Right forelimb (tissue), 1 donor: ENCODE results near the gene ZNRF2.
"Not testable (repeated sequence)": the region's sequence is repeated elsewhere in the genome, so short reads cannot be mapped to it uniquely, and the experiment has no call there.

Experiments
- DNase-seq: peaks from one replicate; pipeline ENCODE4 v3.0.0-alpha.2; 2018

Gene ZNRF2

DNA sequence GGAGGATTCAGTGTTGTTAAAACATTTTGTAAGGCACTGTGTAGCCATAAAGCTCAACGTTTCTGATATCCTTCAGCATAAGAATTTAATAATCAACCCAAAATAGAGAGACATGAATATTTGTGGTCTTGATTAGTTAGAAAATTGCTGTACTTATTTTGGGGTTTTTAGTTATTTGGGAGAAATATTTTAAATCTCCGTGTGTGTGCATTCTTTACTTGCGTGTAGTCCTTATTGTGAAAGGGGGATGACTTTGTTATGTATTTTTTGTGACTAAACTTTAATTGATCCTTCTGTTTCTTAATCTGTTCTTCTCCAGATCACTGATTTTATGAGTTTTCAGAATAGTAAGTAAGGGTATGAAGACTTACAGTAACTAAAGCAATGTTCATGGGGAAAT lies 81.2 kb downstream of the ZNRF2 start:
- no peak for DNase-seq

DNA sequence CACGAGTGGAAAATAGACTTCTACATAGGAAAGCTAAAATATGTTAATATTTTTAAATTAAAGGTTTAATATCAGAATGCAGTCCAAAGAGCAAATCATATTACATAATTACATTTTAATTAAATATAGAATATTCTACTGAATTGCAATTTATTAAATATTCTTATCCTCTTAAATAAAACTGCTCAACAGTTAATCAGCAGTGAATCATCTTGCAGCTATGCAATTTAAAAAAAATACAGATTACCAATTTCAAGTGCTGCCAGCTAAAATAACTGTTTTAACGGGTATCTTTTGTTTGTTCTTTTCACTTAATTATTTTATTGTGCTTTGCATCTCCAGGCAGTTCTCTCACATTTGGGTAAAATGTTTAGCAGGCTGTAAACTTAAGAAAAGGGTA lies 82.2 kb downstream of the ZNRF2 start:
- no peak for DNase-seq

DNA sequence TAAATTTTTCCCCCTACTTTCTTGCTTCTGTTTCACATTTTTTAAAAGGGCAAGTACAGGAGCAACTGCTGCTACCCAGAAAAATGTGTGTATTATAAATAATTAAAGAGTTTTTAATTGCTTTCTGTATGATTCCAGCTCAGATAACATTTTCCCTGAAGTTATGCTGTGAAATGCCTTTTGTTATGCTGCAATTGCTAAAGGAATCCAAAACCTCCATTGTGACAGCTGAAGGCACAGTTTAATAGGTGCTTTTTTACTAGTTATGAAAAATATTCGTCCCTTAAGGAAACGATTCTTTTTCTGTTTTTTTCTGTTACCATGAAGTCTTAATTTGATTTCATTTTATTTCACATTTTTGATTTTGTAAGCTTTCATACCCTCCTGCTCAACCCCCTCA lies 83.2 kb downstream of the ZNRF2 start:
- DNase-seq, result no peak

DNA sequence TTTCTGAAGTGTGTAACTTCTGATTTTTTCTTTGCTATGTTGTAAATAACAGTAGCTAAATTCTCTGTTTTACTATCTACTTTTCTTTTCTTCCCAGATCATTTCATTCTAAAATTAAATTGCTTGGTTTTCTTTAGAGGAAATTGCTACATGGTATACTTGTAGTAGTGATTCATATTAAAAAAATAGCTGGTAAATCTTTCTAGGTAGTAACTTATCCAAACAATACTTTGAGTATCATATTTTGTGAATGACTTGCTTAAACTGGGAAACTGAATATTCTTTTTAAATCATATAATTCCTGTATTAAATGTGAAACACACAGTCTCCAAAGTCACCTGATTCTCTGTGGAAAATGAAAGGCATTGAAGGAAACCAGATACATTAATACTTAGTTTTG lies 85.5 kb downstream of the ZNRF2 start:
- DNase-seq, result no peak

DNA sequence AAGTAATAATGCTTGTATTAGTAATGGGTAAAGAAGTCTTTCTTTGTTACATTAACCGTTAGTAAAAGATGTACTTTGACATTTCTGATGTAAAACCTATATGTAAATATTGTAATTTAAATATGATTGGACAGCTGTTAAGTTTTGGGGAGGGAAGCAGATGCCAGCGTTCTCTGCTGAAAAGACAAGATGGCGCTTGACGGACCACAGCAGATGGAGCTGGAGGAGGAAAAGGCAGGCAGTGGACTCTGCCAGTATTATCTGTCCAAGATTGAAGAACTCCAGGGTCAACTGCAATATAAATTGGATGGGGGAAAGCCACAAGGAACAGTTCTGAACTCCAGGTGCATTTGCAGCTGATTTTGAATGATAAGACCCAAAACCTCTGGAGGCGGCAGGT lies 86.9 kb downstream of the ZNRF2 start:
- no peak for DNase-seq

DNA sequence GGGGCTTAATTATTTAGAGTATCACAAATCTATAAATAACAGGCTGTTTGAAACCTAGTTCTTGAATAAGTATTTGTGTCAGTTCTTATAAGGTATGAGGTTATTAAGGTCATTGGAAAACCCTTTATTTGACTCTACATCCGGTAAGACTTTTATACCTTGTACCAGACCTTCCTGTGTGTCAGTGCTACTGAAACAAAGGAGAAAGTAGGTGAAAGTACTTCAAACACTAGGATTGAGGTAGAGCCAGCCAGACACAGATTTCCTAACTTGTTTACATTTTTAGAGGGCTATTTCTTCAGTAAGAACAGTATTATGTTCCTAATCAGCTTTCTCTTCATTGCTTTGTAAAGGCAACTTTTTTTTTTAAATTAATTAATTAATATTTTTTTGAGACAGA lies 93.9 kb downstream of the ZNRF2 start:
- no peak for DNase-seq

DNA sequence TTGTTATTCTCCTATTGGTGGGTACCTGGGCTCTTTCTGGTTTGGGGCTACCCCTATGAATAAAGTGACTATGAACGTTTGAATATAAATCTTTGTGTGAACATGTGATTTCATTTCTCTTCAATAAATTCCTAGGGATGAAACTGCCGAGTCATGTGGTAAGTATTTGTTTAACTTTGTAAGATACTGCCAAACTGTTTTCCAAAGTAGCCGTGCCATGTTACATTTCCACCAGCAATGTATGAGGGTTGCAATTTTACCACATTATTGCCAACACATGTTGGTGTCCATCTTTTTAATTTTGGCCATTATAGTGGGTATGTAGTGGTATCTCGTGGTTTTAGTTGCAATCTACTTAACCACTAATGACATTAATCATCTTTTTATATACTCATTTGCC lies 94.7 kb downstream of the ZNRF2 start:
- no peak for DNase-seq

DNA sequence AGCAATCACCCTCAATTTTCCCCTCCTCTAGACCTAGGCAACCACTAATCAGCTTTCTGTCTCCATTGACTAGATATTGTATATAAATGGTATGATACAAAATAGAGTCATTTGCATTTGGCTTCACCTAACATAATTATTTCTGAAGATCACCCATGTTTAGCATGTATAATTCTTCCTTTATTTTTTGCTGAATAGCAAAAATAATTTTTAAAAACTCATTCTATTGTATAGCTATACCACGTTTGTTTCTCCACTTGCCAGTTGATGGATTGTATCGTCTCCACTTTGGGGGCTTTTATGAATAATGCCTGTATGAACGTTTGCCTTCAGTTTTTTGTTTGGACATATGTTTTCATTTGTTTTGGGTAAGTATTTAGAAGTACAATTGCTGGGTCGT lies 95.3 kb downstream of the ZNRF2 start:
- no peak for DNase-seq

DNA sequence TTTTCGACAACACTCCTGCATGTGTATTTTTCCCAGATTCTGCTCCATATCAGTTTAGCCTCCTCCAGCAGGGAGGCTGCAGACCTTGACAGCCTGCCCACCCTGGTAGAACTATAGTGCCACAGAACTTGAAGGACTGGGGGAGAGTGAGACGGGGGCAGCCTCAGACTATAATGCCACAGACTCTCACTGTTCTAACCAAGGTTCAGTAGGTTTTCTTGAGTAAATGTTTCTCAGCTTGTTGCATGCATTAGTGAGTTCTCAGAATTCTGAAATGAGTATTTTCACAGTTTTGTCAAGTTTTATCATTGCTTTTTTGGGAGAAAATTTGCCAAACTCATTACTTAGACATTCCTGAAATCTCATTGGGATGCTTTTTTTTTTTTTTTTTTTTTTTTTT lies 95.9 kb downstream of the ZNRF2 start:
- no peak for DNase-seq

DNA sequence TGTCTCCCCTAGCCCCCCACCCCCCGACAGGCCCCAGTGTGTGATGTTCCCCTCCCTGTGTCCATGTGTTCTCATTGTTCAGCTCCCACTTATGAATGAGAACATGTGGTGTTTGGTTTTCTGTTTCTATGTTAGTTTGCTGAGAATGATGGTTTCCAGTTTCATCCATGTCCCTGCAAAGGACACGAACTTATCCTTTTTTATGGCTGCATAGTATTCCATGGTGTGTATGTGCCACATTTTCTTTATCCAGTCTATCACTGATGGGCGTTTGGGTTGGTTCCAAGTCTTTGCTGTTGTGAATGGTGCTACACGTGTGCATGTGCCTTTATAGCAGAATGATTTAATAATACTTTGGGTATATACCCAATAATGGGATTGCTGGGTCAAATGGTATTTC lies 96.4 kb downstream of the ZNRF2 start:
- not testable (repeated sequence) for DNase-seq

DNA sequence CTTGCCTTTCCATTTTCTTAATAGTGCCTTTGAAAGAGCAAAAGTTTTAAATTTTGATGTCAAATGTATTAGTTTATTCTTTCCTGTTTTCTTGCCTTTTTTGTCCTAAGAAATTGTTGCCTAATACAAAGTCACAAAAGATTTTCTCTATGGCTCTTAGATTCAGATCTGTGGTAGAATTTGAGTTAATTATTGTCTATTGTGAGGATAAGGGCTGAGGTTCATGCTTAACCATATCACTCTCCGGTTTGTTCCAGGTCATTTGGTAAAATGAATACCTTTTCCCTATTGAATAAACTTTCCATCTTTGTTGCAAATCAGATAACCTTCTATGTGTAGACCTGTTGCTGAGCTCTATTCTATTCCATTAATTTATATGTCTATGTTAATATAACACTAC lies 98.2 kb downstream of the ZNRF2 start:
- no peak for DNase-seq

DNA sequence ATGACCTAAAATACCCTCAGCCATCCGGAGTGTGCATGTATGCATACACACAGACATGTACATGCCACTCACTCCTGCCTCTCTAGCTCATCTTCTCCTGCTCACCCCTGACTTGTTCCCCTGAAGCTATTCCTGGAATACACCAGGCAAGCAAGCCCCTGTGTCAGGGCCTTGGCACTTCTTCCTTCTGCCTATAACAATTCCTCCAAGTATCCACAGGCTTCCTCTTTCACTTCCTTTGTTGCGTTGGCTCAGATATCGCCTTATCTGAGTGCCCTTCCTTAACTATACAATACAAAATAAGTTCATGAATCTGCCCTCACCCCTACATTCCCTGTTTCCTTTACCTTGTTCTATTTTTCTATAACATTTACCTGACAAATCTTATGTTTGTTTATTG lies 105.4 kb downstream of the ZNRF2 start:
- no peak for DNase-seq

DNA sequence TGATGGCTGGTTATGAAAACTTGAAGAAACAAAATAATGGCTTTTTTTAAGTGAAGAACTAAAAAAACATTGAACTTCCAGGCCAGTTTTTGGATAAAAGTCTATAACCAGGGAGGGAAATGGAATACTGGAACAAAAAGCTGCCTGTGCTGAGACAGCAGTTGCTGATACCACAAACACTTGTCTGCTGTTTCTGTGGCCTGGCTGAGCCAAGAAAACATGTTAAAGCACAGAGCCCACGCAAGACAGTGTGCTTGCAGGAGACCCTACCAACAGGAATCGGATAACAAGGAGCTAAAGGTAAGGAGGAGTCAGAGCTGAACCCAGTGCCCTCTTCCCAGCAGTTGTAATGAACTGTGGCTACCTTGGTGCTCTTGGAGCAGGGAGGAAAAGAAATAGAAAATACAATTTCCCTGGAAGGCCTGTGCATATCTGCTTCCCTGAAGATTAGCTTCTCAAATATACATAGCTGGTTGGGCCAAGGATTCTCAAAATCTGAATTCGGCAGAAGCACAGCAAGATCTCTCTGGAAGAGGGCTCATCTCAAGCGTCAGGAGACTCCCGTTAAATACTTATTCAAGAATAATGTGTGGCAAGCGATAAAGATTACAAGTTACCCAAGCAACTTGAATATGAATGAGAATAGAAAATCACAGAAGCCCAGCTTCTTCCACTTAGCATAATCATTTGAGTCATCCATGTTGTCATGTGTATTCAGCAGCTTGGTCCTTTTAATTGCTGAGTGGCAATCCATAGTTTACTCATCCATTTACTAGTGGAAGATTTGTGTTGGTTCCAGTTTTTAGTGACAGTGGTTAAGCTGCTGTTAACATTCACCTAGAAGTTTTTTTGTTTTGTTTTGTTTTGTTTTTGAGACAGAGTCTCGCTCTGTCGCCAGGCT lies 106.6 kb downstream of the ZNRF2 start:
- no peak for DNase-seq

DNA sequence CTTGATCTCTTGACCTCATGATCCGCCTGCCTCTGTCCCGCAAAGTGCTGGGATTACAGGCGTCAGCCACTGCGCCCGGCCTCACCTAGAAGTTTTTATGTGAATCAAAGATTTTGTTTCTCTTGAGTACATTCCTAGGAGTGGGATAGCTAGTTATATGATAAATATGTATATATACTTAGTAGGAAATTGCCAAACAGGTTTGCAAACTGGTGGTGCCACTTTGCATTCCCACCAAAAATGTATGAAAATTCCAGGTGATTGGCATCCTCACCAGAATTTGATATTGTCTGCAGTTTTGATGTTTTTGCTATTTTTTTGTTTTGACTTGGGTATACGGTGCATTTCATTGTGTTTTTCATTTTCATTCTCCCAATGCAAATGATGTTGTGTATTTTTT lies 107.4 kb downstream of the ZNRF2 start:
- DNase-seq, result no peak

DNA sequence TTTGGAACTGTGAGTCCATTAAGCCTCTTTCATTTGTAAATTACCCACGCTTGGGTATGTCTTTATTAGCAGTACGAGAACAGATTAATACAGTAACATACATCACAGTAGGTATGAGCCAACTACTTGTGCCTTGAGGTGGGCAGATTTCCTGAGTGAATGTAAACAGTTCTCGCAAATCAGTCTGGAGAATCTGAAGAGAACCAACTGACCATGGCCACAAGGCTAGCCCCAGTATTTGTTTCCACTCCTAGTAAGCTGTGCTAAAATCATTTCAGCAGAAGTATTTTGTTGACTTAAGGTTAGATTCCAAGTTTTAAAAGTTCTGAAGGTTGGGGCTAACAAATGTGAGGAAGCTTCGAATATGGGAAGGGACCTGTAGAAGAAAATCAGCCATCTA lies 111.3 kb downstream of the ZNRF2 start:
- DNase-seq, result no peak

DNA sequence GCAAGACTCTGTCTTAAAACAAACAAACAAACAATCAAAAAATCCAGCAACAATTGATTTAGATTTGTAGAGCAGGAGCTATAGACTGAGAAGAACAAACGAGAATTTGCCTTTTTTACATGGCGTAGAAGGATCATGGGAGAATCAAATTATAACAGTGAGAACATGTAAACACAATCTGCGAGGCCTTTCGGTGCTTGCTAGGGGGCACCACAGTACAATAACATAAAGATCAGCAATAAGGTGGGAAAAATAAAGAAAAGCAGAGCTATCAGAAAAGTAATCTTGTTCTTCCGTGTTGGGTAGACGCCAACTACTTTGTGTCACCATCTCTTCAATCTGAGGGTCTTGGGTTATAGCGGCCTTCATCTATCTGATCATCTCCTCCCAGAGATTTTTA lies 112.0 kb downstream of the ZNRF2 start:
- no peak for DNase-seq

DNA sequence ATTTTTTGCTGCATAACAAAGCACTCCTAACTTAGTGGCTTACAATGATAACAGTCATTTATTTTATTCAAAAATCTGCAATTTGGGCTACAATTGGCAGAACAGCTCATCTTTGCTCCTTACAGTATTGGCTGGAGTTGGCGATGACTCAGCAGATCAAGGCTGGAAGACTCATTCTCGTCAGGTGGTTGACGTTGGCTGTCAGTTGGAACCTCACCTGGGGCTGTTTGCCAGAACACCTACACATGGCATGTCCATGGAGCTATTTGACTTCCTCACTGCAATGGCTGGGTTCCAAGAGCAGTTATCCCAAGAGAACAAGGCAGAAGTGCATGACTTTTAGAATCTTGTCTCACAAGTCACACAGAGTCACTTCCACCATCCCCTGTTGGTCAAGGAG lies 119.1 kb downstream of the ZNRF2 start:
- no peak for DNase-seq

DNA sequence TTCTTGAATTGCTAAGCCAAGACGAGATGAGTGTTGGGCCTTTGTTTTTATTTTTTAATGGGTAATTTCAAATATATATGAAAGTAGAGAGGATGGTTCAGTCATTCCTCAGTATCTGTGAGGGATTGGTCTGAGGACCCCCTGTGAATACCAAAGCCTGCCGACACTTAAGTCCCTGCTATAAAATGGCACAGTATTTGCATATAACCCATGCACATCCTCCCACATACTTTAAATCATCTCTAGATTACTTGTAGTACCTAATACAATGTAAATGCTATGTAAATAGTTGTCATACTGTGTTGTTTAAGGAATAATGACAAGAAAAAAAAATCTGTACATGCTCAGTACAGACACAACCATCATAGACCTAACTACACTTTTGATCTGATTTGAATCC lies 120.8 kb downstream of the ZNRF2 start:
- DNase-seq, result no peak

DNA sequence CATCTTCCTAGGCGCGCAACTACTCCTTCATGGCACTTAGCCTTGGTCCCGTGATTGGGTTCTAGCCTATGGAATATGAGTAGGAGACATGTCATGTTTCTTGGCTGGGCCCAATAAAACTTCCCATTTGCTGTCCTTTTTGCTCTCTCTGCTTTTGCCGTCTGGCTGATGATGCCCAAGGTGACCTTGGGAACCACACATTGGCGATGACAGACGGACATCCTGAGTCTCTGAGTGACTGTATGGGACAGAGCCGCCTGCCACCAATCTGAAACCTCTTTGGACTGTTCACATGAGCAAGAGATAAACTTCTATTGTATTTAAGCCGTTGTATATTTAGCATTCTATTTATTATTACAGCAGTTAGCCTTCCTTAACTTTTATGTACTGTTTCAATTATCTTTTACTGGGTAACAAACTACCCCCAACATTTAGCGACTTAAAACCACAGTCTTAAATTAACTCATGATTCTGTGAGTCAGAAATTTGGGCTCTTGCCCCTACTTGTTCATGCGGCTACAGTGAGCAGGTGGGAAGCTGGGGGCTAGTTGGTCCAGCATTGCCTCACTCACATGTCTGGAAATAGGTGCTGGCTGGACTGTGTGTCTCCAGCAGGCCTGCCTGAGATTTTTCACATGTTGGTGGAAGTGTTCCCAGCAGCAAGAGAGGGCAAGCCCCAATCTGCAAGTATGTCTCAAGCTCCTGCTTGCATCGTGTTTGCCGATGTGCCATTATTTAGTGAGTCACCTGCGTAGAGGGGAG lies 122.4 kb downstream of the ZNRF2 start:
- no peak for DNase-seq

DNA sequence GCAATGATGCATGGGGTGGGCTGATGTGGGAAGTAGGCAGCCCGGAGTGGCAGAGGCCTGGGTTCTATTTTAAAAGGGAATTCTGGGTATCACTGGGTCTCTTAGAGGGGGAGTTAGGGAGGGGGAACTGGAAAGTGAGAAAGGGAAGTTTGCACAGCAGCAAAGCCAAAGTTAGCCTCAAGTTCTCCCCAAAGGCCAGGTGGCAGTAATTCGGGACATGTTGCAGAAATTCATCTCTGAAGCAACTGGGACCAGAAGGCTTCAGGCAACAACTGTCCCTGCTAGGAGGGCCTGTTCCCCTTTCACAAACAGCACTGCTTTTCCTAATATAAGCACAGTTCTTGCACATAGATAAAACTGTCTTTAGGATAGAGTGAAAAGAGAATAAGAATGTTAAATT lies 126.8 kb downstream of the ZNRF2 start:
- DNase-seq, result no peak

DNA sequence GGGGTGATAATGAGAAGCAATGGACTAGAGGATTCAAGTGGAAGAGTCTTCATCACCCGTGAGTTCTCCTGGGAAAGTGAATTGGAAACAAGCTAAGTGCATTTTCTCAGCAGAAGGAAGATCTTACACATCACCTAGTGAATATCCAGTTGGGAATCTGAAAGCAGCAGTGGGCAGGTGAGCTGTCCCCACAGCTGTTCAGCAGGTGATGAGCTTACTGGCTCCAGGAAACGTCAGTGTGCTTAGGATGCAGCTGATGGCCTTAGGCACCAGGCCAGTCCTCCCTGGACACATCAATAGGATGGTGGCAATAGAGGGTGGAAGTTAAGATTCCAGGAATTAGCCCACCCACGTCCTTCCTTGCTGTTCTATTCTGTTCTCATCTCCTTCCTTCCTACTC lies 127.5 kb downstream of the ZNRF2 start:
- DNase-seq, result no peak

DNA sequence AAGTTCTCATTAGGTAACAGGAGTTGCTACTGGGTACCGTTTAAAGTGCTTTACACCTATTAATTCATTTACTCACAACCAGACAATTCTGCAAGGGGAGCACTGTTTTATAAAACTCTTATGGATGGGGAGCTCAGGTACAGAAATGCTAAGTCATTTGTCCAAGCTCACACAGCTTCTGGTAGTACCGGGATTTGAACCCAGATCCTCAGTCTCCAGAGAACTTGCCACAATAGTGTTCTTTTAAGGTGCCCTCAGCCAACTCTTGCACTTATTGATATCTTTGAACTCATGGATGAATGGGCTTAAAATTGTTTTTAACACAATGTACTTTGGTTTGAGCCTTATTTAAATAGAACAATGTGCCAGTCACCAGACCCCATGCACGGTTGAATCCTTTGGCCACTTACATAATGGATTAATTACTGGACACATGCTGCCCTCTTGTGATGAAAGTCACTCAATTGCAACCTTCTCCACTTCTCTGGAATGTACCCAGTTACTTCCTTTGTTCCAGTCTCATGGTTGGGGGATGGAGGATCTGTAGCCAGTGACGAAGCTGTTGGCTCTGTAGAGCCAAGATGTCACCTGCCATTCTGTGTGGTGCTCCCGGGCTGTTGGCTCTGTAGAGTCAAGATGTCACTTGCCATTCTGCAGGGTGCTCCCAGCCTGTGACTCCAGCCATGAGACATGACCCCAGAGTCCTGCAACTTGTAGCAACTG lies 128.5 kb downstream of the ZNRF2 start:
- DNase-seq, result no peak

DNA sequence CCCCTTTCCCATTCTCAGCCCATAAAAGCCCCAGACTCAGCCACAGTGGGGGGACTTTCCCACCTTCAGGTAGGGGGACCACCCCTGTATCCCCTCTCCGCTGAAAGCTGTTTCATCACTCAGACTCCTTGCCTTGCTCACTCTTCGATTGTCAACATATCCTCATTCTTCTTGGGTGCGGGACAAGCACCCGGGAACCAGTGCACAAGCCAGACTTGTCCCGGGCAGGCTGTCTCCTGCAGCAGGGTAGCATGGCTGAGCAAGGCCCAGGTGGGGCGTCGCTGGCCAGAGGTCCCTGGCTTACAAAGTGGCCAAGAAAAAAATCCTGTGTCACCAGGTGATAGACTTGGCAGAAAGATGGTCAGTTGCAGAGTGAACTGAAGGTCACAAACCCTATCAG lies 129.5 kb downstream of the ZNRF2 start:
- no peak for DNase-seq
